Large intestine (tissue), 3 donors: ENCODE data around the gene COL5A2. TPM values are rescaled to one million over a fixed set of nuclear protein-coding genes. Genes with fewer than 3 reads are reported as not detected.

Experiments
- DNase-seq, 2 donors: peaks; one replicate each; pipeline versions ENCODE4 v3.0.0 to v3.0.0-alpha.2; 2013
- H3K27ac ChIP-seq: one replicate; pipeline ENCODE4 v1.5.1; 2013; ENCODE audit warnings: low read length
- H3K27me3 ChIP-seq: 2 replicates; pipeline ENCODE4 v1.6.1; 2013; ENCODE audit warnings: low read length; ENCODE audit not compliant: control insufficient read depth, insufficient read depth
- H3K36me3 ChIP-seq: 2 replicates; pipeline ENCODE4 v1.6.1; 2013; ENCODE audit warnings: low read length; ENCODE audit not compliant: control insufficient read depth, insufficient read depth
- H3K4me1 ChIP-seq: one replicate; pipeline ENCODE4 v1.6.1; 2013; ENCODE audit warnings: low read length; ENCODE audit not compliant: control insufficient read depth, insufficient read depth
- H3K4me3 ChIP-seq: one replicate; pipeline ENCODE4 v1.5.1; 2013; ENCODE audit warnings: low read length
- H3K9me3 ChIP-seq: one replicate; pipeline ENCODE4 v1.6.1; 2013; ENCODE audit warnings: mild to moderate bottlenecking, low read depth, low read length, moderate library complexity; ENCODE audit not compliant: control insufficient read depth
- WGBS: methylation state at CpG from one replicate; pipeline ENCODE4 v1.1.5; 2013; ENCODE audit warnings: low lambda C conversion rate; ENCODE audit not compliant: insufficient coverage; 5-methylcytosine and 5-hydroxymethylcytosine counted together
- polyA plus RNA-seq: library from polyadenylated mRNA; unstranded; fragments of 120-200 nt; gene quantifications from one replicate; pipeline ENCODE4 v1.2.1, GENCODE V29; 2013

COL5A2 gene
- polyA plus RNA-seq, 1 donor = 80.4 TPM

- no peak overlapping the region for H3K4me3 ChIP-seq
- H3K27ac ChIP-seq = no peak overlapping the region
- no peaks in the 10 kb centered on the region for H3K27me3 ChIP-seq
- DNase-seq = no peak
- H3K9me3 ChIP-seq = no peaks in the 10 kb centered on the region
- no peaks in the 10 kb centered on the region for H3K36me3 ChIP-seq
- 60% methylated on average over 3 of the region's 3 CpGs for WGBS
- H3K4me1 ChIP-seq = no peaks in the 10 kb centered on the region
Measured at GRCh38 chr2:189024901-189025618, 154.5 kb downstream of the COL5A2 start.

- Histone ChIP-seq H3K4me3 (no peak overlapping the region), H3K27ac (no peak overlapping the region), H3K27me3 (no peaks in the 10 kb centered on the region), H3K9me3 (no peaks in the 10 kb centered on the region), H3K36me3 (no peaks in the 10 kb centered on the region), H3K4me1 (no peaks in the 10 kb centered on the region)
- WGBS = 60% methylated on average over 1 of the region's 3 CpGs
- DNase-seq = no peak
Measured at GRCh38 chr2:189022492-189022891, 157.1 kb downstream of the COL5A2 start.

- WGBS = 79% methylated on average over 5 of the region's 7 CpGs
- no peaks in the 10 kb centered on the region for H3K4me1 ChIP-seq
- no peak overlapping the region for H3K27ac ChIP-seq
- H3K27me3 ChIP-seq = no peaks in the 10 kb centered on the region
- no peak overlapping the region for H3K4me3 ChIP-seq
- no peak for DNase-seq
- H3K9me3 ChIP-seq = no peaks in the 10 kb centered on the region
- H3K36me3 ChIP-seq = no peaks in the 10 kb centered on the region
Measured at GRCh38 chr2:189022053-189022481, 157.5 kb downstream of the COL5A2 start.

GRCh38 chr2:189020179-189020578, 159.4 kb downstream of the COL5A2 start:
- Histone ChIP-seq H3K27me3 (no peaks in the 10 kb centered on the region), H3K27ac (no peak overlapping the region), H3K9me3 (no peaks in the 10 kb centered on the region), H3K4me3 (no peak overlapping the region), H3K4me1 (no peaks in the 10 kb centered on the region), H3K36me3 (no peaks in the 10 kb centered on the region)
- DNase-seq = no peak
- WGBS = 100% methylated on average over 1 of the region's 1 CpG

- Histone ChIP-seq H3K4me3 (no peak overlapping the region), H3K4me1 (no peaks in the 10 kb centered on the region), H3K27ac (no peak overlapping the region), H3K9me3 (no peaks in the 10 kb centered on the region), H3K36me3 (no peaks in the 10 kb centered on the region), H3K27me3 (no peaks in the 10 kb centered on the region)
- DNase-seq = no peak
Measured at GRCh38 chr2:189018631-189019030, 160.9 kb downstream of the COL5A2 start.

- Histone ChIP-seq H3K27ac (no peak overlapping the region), H3K9me3 (peaks cover 4% of the 10 kb centered on the region), H3K4me3 (no peak overlapping the region), H3K27me3 (no peaks in the 10 kb centered on the region), H3K36me3 (no peaks in the 10 kb centered on the region), H3K4me1 (no peaks in the 10 kb centered on the region)
- DNase-seq = no peak
Measured at GRCh38 chr2:189016311-189016861, 163.2 kb downstream of the COL5A2 start.

- Histone ChIP-seq H3K4me1 (no peaks in the 10 kb centered on the region), H3K9me3 (peaks cover 4% of the 10 kb centered on the region), H3K36me3 (no peaks in the 10 kb centered on the region), H3K27ac (no peak overlapping the region), H3K4me3 (no peak overlapping the region), H3K27me3 (no peaks in the 10 kb centered on the region)
- no peak for DNase-seq
- WGBS = 11% methylated on average over 1 of the region's 1 CpG
Measured at GRCh38 chr2:189015359-189015758, 164.2 kb downstream of the COL5A2 start.

GRCh38 chr2:189014449-189015138, 165.0 kb downstream of the COL5A2 start:
- Histone ChIP-seq H3K9me3 (peaks cover 4% of the 10 kb centered on the region), H3K4me1 (no peaks in the 10 kb centered on the region), H3K4me3 (no peak overlapping the region), H3K27me3 (no peaks in the 10 kb centered on the region), H3K27ac (no peak overlapping the region), H3K36me3 (no peaks in the 10 kb centered on the region)
- no CpG with 5 or more reads among the region's 2 CpGs for WGBS
- DNase-seq = peak in 1 of 2 donors; percentile 14

GRCh38 chr2:189013671-189014448, 165.7 kb downstream of the COL5A2 start:
- DNase-seq = no peak
- Histone ChIP-seq H3K4me3 (no peak overlapping the region), H3K4me1 (no peaks in the 10 kb centered on the region), H3K27me3 (no peaks in the 10 kb centered on the region), H3K9me3 (peaks cover 4% of the 10 kb centered on the region), H3K27ac (no peak overlapping the region), H3K36me3 (peaks cover 2% of the 10 kb centered on the region)
- no CpG with 5 or more reads among the region's 2 CpGs for WGBS

- Histone ChIP-seq H3K4me1 (no peaks in the 10 kb centered on the region), H3K9me3 (peaks cover 4% of the 10 kb centered on the region), H3K27me3 (no peaks in the 10 kb centered on the region), H3K27ac (no peak overlapping the region), H3K36me3 (peaks cover 7% of the 10 kb centered on the region), H3K4me3 (no peak overlapping the region)
- DNase-seq = no peak
- 100% methylated on average over 1 of the region's 3 CpGs for WGBS
Measured at GRCh38 chr2:189013031-189013430, 166.5 kb downstream of the COL5A2 start.
